ENCODE data around the gene GSTM2.
"Not testable (repeated sequence)": the region's sequence is repeated elsewhere in the genome, so short reads cannot be mapped to it uniquely, and the experiment has no call there.

GSTM2 gene

DNA sequence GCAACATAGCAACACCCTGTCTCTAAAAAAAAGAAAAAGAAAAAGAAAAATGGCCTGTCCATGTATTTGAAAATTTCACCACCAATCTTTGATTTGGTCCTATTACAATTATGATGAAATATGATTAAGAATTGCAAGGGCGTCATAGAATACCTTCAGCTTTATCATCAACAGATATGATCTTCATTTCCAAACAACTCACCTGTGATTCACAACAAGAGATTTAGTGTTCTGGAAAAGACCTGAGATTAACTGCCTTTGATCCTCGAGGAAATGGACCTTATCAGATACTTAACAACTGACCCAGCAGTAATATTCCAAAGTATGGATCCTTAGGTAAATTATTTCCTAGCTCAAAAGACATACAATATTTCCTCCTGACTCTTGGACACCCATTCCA is 15.5 kb upstream of the GSTM2 start:
- Histone ChIP-seq H3K27ac (ENCODE audit: low read length) (no peak overlapping the region), H3K36me3 (ENCODE audit: control insufficient read depth, insufficient read depth, low read length) (no peaks in the 10 kb centered on the region), H3K9me3 (ENCODE audit: control insufficient read depth, insufficient read depth, low read length) (no peaks in the 10 kb centered on the region), H3K4me3 (ENCODE audit: low read length) (no peak overlapping the region), H3K4me1 (ENCODE audit: control insufficient read depth, insufficient read depth, low read length) (no peaks in the 10 kb centered on the region; the same call in 1 of the 2 replicates), H3K27me3 (ENCODE audit: control insufficient read depth, insufficient read depth, low read length) (no peaks in the 10 kb centered on the region)
- no peak for DNase-seq (ENCODE audit: low read depth, low spot score)
- no CpG with 5 or more reads among the region's 2 CpGs for WGBS (ENCODE audit: insufficient coverage, insufficient read length)

DNA sequence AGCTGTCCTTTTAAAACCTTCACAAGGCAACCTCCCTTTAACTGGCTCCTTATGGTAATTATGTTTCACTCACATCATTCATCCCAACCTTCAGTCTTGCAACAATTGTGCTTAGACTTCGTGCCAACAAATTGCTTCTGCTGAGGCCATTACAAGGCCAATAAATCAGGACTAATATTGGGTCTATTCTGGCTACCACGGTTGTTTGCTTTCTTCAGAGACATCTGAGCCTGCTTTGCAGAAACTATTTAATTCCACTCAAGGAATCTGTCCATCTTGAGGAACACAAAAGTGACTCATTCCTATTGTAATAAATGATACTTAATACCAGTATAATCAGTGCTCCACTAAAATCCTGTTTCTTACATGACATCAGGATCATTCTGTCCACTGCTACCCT is 14.6 kb upstream of the GSTM2 start:
- Histone ChIP-seq H3K9me3 (ENCODE audit: control insufficient read depth, insufficient read depth, low read length) (no peaks in the 10 kb centered on the region), H3K4me1 (ENCODE audit: control insufficient read depth, insufficient read depth, low read length) (no peaks in the 10 kb centered on the region; the same call in 1 of the 2 replicates), H3K36me3 (ENCODE audit: control insufficient read depth, insufficient read depth, low read length) (no peaks in the 10 kb centered on the region), H3K4me3 (ENCODE audit: low read length) (no peak overlapping the region), H3K27me3 (ENCODE audit: control insufficient read depth, insufficient read depth, low read length) (no peaks in the 10 kb centered on the region), H3K27ac (ENCODE audit: low read length) (no peak overlapping the region)
- no peak for DNase-seq (ENCODE audit: low read depth, low spot score)
- whole genome bisulfite sequencing (ENCODE audit: insufficient coverage, insufficient read length) = no CpG with 5 or more reads among the region's 2 CpGs

DNA sequence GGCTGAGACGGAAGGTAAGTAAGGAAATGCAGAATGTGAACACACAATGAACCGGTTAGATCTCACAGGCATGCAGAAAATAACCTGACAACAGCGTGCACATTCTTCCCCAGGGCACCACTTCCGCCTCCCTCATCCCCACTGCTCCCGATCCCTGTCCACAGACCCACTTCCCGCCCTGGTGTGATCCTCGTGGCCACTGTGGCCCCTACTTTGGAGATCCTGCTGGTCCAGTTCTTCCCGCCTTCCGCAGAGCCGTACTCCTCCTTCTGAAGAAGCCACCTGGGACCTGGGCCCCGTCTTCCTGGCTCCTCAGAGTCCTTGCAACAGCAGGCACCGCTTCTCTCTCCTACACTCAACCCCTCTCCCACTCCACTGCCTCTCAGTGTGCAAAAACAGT is 13.3 kb upstream of the GSTM2 start:
- WGBS (ENCODE audit: insufficient coverage, insufficient read length) = no CpG with 5 or more reads among the region's 12 CpGs
- no peaks in the 10 kb centered on the region; the same call in 1 of the 2 replicates for H3K4me1 ChIP-seq (ENCODE audit: control insufficient read depth, insufficient read depth, low read length)

DNA sequence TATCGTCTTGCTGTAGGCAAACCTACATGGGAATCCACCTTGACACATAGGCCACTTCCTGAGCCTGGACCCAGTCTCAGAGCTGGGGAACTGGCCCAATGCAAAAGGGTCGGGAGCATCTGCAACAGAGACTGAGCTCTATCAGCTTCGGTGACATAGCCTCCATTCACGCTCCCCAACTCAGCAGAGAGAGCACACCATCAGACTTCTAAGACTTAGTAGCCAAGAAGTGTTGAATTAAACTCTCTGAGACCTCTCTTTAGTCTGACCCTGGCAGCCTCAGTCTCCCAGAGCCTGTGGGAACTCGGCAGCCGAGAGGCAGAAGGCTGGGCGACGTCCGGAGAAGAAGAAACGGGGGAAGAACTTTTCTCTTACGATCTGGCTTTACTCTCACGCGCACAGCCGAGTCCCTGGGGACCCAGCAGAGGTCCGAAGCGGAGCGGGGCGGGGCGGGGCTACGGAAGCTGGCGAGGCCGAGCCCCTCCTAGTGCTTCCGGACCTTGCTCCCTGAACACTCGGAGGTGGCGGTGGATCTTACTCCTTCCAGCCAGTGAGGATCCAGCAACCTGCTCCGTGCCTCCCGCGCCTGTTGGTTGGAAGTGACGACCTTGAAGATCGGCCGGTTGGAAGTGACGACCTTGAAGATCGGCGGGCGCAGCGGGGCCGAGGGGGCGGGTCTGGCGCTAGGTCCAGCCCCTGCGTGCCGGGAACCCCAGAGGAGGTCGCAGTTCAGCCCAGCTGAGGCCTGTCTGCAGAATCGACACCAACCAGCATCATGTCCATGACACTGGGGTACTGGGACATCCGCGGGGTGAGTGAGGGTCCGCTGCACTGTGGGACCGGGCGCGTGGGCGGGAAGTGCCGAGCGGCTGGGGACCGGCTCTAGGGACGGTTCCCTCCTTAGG is 12.0 kb upstream of the GSTM2 start, which contains the start of gene GSTM4:
GSTM4 (plus strand) TSS at position 485 of the 905 bp plus-strand sequence; CDS start at position 776, 291 bp downstream.
- H3K27me3 ChIP-seq (ENCODE audit: control insufficient read depth, insufficient read depth, low read length) = no peaks in the 10 kb centered on the region
- WGBS (ENCODE audit: insufficient coverage, insufficient read length) = no CpG with 5 or more reads among the region's 54 CpGs
- no peaks in the 10 kb centered on the region for H3K36me3 ChIP-seq (ENCODE audit: control insufficient read depth, insufficient read depth, low read length)
- H3K4me3 ChIP-seq (ENCODE audit: low read length) = peak within 1 kb of the TSS; percentile 71; the same call in 1 of the 2 replicates
- DNase-seq (ENCODE audit: low read depth, low spot score) = peak; percentile 52
- H3K4me1 ChIP-seq (ENCODE audit: control insufficient read depth, insufficient read depth, low read length) = no peaks in the 10 kb centered on the region; the same call in 1 of the 2 replicates
- no peak within 1 kb of the TSS for H3K27ac ChIP-seq (ENCODE audit: low read length)
- no peaks in the 10 kb centered on the region for H3K9me3 ChIP-seq (ENCODE audit: control insufficient read depth, insufficient read depth, low read length)

More for the DNA sequence above, 13.3 kb upstream of the GSTM2 start:
- no peaks in the 10 kb centered on the region for H3K9me3 ChIP-seq (ENCODE audit: control insufficient read depth, insufficient read depth, low read length)
- no peak overlapping the region for H3K4me3 ChIP-seq (ENCODE audit: low read length)
- no peaks in the 10 kb centered on the region for H3K36me3 ChIP-seq (ENCODE audit: control insufficient read depth, insufficient read depth, low read length)
- H3K27ac ChIP-seq (ENCODE audit: low read length) = no peak overlapping the region
- H3K27me3 ChIP-seq (ENCODE audit: control insufficient read depth, insufficient read depth, low read length) = no peaks in the 10 kb centered on the region
- DNase-seq (ENCODE audit: low read depth, low spot score) = no peak

DNA sequence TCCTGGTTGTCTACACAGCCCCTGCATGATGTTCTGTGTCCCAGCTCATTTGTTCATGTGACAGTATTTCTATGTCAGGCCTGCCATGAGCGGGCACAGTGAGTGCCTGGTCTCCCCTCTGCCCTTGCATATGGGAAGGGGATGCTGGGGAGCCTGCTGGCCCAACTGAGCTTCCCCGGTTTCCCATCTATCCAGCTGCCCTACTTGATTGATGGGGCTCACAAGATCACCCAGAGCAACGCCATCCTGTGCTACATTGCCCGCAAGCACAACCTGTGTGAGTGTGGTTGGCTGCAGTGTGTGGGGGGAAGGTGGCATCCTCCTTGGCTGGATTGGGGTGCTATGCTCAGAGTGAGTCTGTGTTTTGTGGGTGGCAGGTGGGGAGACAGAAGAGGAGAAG is 10.5 kb upstream of the GSTM2 start:
- H3K36me3 ChIP-seq (ENCODE audit: control insufficient read depth, insufficient read depth, low read length) = no peaks in the 10 kb centered on the region
- DNase-seq (ENCODE audit: low read depth, low spot score) = no peak
- no peaks in the 10 kb centered on the region; the same call in 1 of the 2 replicates for H3K4me1 ChIP-seq (ENCODE audit: control insufficient read depth, insufficient read depth, low read length)
- no peak overlapping the region for H3K27ac ChIP-seq (ENCODE audit: low read length)
- H3K9me3 ChIP-seq (ENCODE audit: control insufficient read depth, insufficient read depth, low read length) = no peaks in the 10 kb centered on the region
- WGBS (ENCODE audit: insufficient coverage, insufficient read length) = no CpG with 5 or more reads among the region's 4 CpGs
- no peaks in the 10 kb centered on the region for H3K27me3 ChIP-seq (ENCODE audit: control insufficient read depth, insufficient read depth, low read length)
- no peak overlapping the region for H3K4me3 ChIP-seq (ENCODE audit: low read length)

DNA sequence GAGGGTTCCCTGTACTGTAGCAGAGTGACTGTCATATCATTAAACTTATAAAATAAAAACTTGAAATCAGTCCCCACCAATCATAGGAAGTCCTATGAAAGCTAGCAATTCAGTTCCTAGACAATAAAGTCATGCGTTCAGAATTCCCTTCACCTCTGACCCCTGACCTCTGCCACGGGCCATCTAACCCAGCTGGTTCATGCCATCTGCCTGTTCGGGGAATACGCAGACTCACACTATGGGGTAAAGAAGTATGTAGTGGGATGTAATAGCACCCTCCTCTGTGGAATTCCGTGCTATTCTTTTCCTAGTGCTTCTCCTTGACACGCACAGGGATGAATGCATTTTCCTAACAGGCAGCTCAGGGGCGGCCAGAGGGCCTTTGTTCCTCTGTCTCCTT is 9.9 kb upstream of the GSTM2 start:
- DNase-seq (ENCODE audit: low read depth, low spot score) = no peak
- Histone ChIP-seq H3K4me3 (ENCODE audit: low read length) (no peak overlapping the region), H3K36me3 (ENCODE audit: control insufficient read depth, insufficient read depth, low read length) (no peaks in the 10 kb centered on the region), H3K4me1 (ENCODE audit: control insufficient read depth, insufficient read depth, low read length) (no peaks in the 10 kb centered on the region; the same call in 1 of the 2 replicates), H3K27ac (ENCODE audit: low read length) (no peak overlapping the region), H3K9me3 (ENCODE audit: control insufficient read depth, insufficient read depth, low read length) (no peaks in the 10 kb centered on the region), H3K27me3 (ENCODE audit: control insufficient read depth, insufficient read depth, low read length) (no peaks in the 10 kb centered on the region)
- WGBS (ENCODE audit: insufficient coverage, insufficient read length) = no CpG with 5 or more reads among the region's 7 CpGs

DNA sequence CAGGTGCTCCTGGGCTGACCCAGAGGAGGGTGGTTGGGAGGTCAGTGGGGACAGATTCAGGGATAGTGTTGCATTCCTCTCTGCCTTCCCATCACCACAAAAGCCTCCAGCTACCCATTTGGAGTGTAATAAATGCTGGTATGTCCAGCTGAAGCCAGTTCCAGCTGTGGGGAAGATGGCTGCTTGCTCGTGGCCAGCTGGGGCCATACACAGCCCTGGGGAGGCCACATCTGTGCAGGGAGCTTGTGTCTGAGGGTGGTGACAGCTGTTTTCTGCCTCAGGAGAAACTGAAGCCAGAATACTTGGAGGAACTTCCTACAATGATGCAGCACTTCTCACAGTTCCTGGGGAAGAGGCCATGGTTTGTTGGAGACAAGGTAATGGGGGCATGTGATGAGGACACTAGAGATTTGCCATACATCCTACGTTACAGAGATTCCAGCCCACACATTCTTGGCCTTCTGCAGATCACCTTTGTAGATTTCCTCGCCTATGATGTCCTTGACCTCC is 9.3 kb upstream of the GSTM2 start:
- Histone ChIP-seq H3K9me3 (ENCODE audit: control insufficient read depth, insufficient read depth, low read length) (no peaks in the 10 kb centered on the region), H3K4me1 (ENCODE audit: control insufficient read depth, insufficient read depth, low read length) (no peaks in the 10 kb centered on the region; the same call in 1 of the 2 replicates), H3K27ac (ENCODE audit: low read length) (no peak overlapping the region), H3K4me3 (ENCODE audit: low read length) (no peak overlapping the region), H3K27me3 (ENCODE audit: control insufficient read depth, insufficient read depth, low read length) (no peaks in the 10 kb centered on the region), H3K36me3 (ENCODE audit: control insufficient read depth, insufficient read depth, low read length) (no peaks in the 10 kb centered on the region)
- no peak for DNase-seq (ENCODE audit: low read depth, low spot score)
- no CpG with 5 or more reads among the region's 3 CpGs for WGBS (ENCODE audit: insufficient coverage, insufficient read length)

DNA sequence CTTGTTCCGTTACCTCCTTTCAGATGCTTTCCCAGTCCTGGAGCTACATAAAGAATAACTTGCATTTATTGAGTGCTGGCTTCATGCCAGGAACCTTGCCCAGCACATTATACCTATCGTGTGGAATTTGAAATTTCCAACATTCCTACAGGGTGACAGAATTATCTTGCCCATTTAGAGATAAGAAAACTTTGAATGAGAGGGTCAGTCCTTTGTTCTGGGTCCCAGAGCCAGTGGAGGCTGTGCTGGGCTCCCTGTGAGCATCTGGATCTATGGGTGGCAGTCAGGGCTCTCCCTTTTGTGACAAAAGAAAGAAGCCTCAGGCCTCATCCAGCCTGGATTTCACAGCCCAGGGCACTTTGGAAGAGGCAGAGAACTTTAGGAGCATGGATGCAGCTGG is 8.7 kb upstream of the GSTM2 start:
- no peak for DNase-seq (ENCODE audit: low read depth, low spot score)
- Histone ChIP-seq H3K9me3 (ENCODE audit: control insufficient read depth, insufficient read depth, low read length) (no peaks in the 10 kb centered on the region), H3K27me3 (ENCODE audit: control insufficient read depth, insufficient read depth, low read length) (no peaks in the 10 kb centered on the region), H3K36me3 (ENCODE audit: control insufficient read depth, insufficient read depth, low read length) (no peaks in the 10 kb centered on the region), H3K4me3 (ENCODE audit: low read length) (no peak overlapping the region), H3K27ac (ENCODE audit: low read length) (no peak overlapping the region), H3K4me1 (ENCODE audit: control insufficient read depth, insufficient read depth, low read length) (no peaks in the 10 kb centered on the region; the same call in 1 of the 2 replicates)
- WGBS (ENCODE audit: insufficient coverage, insufficient read length) = no CpG with 5 or more reads among the region's 2 CpGs

DNA sequence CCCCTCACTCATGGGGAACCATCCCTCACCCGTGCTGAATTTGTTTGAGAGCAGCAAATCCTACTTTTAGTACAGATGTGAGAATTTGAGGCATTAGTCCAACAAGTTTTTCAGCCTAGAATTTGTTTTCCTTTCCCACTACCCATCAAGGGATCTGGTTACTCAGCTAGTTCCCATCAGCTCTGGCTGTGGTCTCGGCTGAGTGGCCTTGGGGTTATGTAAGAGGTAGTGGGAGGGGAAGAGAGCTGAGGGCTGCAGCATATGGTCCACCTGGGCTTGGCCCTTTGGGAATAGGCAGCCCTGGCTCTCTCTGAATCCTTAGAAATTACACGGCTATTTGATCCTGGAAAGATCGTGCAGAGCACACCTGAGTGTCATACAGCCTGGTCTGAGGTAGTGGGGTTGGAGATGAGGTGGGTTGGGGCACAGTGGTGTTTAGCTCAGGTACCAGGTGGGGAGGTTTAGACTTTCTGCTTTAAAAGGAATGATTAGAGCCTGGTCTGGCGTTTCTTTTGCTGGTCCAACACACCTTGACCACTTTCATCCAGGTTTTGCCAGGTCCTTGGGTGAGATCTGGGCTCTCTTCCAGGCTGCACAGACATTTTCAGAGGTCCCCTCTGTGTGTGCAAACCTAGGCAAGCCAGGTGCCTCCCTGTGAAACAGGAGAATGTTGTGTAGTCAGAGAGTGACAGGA is 7.7 kb upstream of the GSTM2 start:
- no peaks in the 10 kb centered on the region for H3K9me3 ChIP-seq (ENCODE audit: control insufficient read depth, insufficient read depth, low read length)
- no CpG with 5 or more reads among the region's 5 CpGs for WGBS (ENCODE audit: insufficient coverage, insufficient read length)
- no peaks in the 10 kb centered on the region; the same call in 1 of the 2 replicates for H3K4me1 ChIP-seq (ENCODE audit: control insufficient read depth, insufficient read depth, low read length)
- no peak overlapping the region for H3K4me3 ChIP-seq (ENCODE audit: low read length)
- H3K27ac ChIP-seq (ENCODE audit: low read length) = no peak overlapping the region
- H3K36me3 ChIP-seq (ENCODE audit: control insufficient read depth, insufficient read depth, low read length) = no peaks in the 10 kb centered on the region
- H3K27me3 ChIP-seq (ENCODE audit: control insufficient read depth, insufficient read depth, low read length) = no peaks in the 10 kb centered on the region
- no peak for DNase-seq (ENCODE audit: low read depth, low spot score)

DNA sequence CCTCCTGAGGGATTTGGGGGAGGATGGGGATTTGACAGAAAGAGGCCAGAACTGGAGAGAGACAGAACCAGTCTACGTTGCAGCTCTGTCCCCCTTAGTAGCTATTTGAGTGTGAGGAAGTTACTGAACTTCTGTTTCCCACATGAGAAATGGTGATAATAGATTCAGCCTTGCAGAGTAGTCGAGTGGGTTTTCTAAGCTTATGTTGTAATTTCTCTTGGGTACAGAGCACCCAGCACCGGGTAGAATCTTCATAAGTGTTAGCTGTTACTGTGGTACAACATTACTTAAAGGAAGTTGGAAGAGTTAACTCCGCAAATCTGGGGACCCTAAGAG is 7.2 kb upstream of the GSTM2 start:
- H3K27me3 ChIP-seq (ENCODE audit: control insufficient read depth, insufficient read depth, low read length); H3K9me3 ChIP-seq (ENCODE audit: control insufficient read depth, insufficient read depth, low read length); H3K4me1 ChIP-seq (ENCODE audit: control insufficient read depth, insufficient read depth, low read length); DNase-seq (ENCODE audit: low read depth, low spot score); H3K36me3 ChIP-seq (ENCODE audit: control insufficient read depth, insufficient read depth, low read length); H3K27ac ChIP-seq (ENCODE audit: low read length); H3K4me3 ChIP-seq (ENCODE audit: low read length): not testable (repeated sequence)
- WGBS (ENCODE audit: insufficient coverage, insufficient read length) = no CpG with 5 or more reads among the region's 4 CpGs

Data from iPS DF 6.9 (cell line).